Central memory CD8-positive, alpha-beta T cell (primary cell): ENCODE measurements around the gene FTCD.

Source experiments
- ATAC-seq: fragments of 150-1000 bp; cut with Tn5 transposase; replicated peaks from 2 replicates; pipeline ENCODE4 v1.10.0; 2022; ENCODE audit warnings: mild to moderate bottlenecking, moderate FRiP score, moderate number of reproducible peaks; ENCODE audit not compliant: poor library complexity, severe bottlenecking; ENCODE audit errors: extremely low read depth
- DNase-seq, 2 donors: peaks; one replicate each; pipeline ENCODE4 v3.0.0; 2021; ENCODE audit warnings: low spot score in 2 of 2
- H3K27ac Mint-ChIP-seq: one replicate; pipeline ENCODE4 v1.8.0; 2022; ENCODE audit warnings: low read depth, mild to moderate bottlenecking, moderate library complexity, mixed read lengths
- H3K27me3 Mint-ChIP-seq: one replicate; pipeline ENCODE4 v1.8.0; 2022; ENCODE audit warnings: mixed read lengths
- H3K36me3 Mint-ChIP-seq: one replicate; pipeline ENCODE4 v1.8.0; 2022; ENCODE audit warnings: mild to moderate bottlenecking, moderate library complexity, mixed read lengths; ENCODE audit not compliant: insufficient read depth
- H3K4me1 Mint-ChIP-seq: one replicate; pipeline ENCODE4 v1.8.0; 2022; ENCODE audit warnings: mixed read lengths
- H3K4me3 Mint-ChIP-seq: one replicate; pipeline ENCODE4 v1.8.0; 2022; ENCODE audit warnings: mild to moderate bottlenecking, moderate library complexity, mixed read lengths
- H3K9me3 Mint-ChIP-seq: one replicate; pipeline ENCODE4 v1.8.0; 2022; ENCODE audit warnings: mixed read lengths

FTCD gene

DNA sequence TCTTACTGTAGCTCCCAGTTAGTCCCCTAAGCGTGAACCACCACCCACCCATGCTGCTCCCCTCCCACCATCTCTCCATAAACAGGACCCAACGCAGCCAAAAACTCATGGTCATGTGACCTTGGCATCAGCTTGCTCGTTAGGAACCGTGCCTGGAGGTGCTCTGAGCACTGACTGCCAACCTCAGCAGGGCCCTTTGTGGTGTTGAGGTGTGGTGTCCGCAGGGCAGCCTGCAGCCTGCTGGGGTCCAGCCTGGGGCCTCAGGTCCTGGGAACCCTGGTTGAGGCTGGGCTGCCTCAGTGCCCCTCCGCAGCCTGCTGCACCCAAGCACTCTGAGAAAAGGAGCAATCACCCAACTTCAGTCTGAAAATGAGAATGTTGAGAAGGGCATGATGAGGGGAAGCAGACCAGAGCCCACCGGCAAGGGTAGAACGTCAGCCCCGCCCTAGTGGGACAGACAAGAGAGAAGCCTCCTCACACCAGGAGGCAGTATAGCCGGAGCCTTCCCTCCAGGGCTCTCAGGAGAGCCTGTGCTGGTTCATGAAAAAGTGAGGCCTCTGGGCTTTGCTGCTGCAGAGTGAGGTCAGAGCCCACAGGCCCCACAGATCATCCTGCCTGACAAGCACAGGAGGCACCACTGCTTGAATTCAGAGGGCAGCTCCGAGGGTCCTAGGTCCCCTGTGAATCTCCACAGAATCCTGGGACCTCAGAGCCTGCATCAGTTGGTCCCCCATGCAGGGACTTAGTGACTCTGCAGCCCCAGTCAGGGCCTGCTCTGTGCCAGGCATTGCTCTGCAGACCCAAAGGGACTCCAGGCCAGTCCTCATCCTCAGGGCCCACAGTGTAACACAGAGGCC, 62.3 kb downstream of the FTCD start:
- Mint-ChIP-seq H3K4me3 (peak overlapping the region; percentile 32), H3K36me3 (peaks cover 10% of the 10 kb centered on the region), H3K27me3 (no peaks in the 10 kb centered on the region), H3K9me3 (peaks cover 18% of the 10 kb centered on the region), H3K4me1 (peaks cover 12% of the 10 kb centered on the region), H3K27ac (no peak overlapping the region)
- ATAC-seq (no peak), DNase-seq (no peak)

DNA sequence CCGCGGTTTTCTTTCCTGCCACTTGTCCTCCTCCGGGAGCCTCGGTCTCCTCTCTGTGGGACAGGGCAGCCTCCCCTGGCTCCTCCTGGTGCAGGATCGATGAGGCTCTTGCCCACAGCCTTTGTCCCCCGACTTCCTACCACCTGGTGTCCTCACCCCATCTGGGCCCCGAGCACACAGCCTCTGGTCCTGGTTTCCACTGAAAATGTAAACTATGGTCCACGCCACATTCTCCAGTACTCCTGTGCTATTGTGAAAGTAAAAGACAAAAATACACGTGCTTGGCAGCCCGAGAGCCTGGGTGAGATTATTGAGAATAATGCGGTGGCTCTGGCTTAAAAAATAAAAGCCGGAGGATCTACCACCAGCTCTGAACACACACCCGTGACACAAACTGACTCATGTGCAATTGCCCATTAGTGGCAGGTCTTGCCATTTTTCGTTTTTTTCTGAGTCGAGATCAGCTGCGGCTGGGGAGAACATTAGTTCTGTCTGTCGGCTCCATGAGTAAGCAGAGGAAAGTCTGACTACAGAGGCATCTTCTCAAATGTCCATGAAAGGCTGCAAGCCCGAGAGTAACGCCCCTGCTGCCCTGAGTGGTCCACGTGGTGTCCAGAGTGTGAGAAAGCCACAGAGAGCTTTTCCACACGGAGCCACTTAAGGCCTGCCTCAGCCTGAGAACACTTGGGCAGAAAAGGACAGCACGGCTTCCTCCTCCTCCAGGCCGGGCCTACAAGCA, 63.2 kb downstream of the FTCD start:
- Mint-ChIP-seq H3K27ac (no peak overlapping the region), H3K36me3 (peaks cover 10% of the 10 kb centered on the region), H3K9me3 (peaks cover 18% of the 10 kb centered on the region), H3K27me3 (no peaks in the 10 kb centered on the region), H3K4me1 (peaks cover 12% of the 10 kb centered on the region), H3K4me3 (no peak overlapping the region)
- no peak for ATAC-seq
- no peak for DNase-seq

DNA sequence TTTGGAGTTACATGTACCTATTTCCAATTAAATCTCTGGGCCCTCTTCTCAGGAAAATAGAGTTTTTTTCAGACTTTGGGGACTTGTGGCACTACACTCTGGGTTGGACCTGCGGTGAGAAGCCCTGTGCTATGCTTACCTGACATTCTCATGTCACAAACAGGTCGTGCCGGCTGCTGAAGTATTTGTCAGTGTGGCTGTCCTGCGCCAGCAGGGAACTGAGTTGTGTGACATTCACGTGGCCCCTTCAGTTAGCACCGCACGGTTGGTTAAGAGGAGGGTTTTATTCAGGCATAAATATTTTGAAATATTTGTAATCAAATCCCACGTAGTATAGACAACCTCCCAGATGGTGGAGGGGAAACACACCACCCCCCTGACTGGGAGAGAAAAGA, 63.8 kb downstream of the FTCD start:
- Mint-ChIP-seq H3K9me3 (peaks cover 22% of the 10 kb centered on the region), H3K27ac (peak overlapping the region; percentile 14), H3K4me1 (peaks cover 12% of the 10 kb centered on the region), H3K36me3 (peaks cover 10% of the 10 kb centered on the region), H3K27me3 (no peaks in the 10 kb centered on the region), H3K4me3 (no peak overlapping the region)
- no peak for DNase-seq
- ATAC-seq, result no peak

DNA sequence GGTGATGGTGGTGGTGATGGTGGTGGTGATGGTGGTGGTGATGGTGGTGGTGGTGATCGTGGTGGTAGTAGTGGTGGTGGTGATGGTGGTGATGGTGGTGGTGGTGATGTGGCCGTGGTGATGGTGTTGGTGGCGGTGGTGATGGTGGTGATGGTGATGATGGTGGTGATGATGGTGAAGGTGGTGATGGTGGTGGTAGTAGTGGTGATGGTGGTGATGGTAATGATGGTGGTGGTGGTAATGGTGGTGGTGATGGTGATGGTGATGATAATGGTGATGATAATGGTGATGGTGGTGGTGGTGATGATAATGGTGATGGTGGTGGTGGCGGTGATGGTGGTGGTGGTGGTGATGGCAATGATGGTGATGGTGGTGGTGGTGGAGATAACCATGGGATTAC, 64.3 kb downstream of the FTCD start:
- Mint-ChIP-seq H3K4me3 (no peak overlapping the region), H3K36me3 (peaks cover 10% of the 10 kb centered on the region)
- no peak for ATAC-seq

GRCh38 chr21:46089285-46089684, 66.1 kb downstream of the FTCD start:
- Mint-ChIP-seq H3K4me1 (peaks cover 9% of the 10 kb centered on the region), H3K36me3 (peaks cover 8% of the 10 kb centered on the region), H3K9me3 (peaks cover 24% of the 10 kb centered on the region), H3K27me3 (no peaks in the 10 kb centered on the region), H3K4me3 (no peak overlapping the region), H3K27ac (no peak overlapping the region)
- ATAC-seq, result no peak
- no peak for DNase-seq

More for the DNA sequence above, 64.3 kb downstream of the FTCD start:
- H3K27ac Mint-ChIP-seq, result peak overlapping the region; percentile 14
- H3K4me1 Mint-ChIP-seq, result peaks cover 12% of the 10 kb centered on the region
- peaks cover 24% of the 10 kb centered on the region for H3K9me3 Mint-ChIP-seq
- H3K27me3 Mint-ChIP-seq, result no peaks in the 10 kb centered on the region
- DNase-seq, result no peak

DNA sequence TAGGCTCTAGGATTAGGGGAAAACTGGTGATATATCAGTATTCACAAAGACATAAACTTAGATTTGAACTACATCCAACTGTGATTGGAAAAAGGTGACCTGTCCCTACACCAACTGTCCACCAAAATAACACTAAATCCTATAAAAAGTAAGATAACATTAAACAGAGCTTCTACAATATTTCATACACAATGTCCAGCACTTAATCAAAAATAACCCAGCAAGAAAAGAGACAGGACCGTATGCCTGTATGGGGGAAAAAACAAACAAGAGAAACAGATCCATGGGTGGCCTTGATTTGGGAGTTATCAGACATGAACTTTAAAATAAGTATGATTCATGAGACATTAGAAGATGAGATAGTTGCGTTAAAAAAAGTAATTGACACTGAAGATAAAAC, 67.2 kb downstream of the FTCD start:
- ATAC-seq (no peak), DNase-seq (no peak)
- Mint-ChIP-seq H3K4me1 (peaks cover 5% of the 10 kb centered on the region), H3K9me3 (peaks cover 24% of the 10 kb centered on the region), H3K27ac (no peak overlapping the region), H3K27me3 (no peaks in the 10 kb centered on the region), H3K4me3 (no peak overlapping the region), H3K36me3 (peaks cover 11% of the 10 kb centered on the region)

DNA sequence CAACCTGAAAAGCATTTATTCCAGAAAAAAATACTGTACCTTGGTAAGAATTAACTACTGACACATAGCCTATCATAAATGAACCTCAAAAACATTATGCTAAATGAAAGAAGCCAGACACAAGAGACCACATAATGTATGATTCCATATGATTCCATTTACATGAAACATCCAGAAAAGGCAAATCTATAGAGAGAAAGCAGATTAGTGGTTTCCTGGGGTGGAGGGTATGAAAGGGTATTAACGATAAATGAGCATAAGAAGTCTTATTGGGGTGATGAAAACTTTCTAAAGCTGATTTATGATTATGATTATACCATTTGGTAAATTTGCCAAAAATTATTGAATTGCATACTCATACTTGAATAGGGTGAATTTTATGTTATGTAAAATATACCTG, 67.7 kb downstream of the FTCD start:
- peaks cover 5% of the 10 kb centered on the region for H3K4me1 Mint-ChIP-seq
- H3K4me3 Mint-ChIP-seq, result no peak overlapping the region
- no peaks in the 10 kb centered on the region for H3K27me3 Mint-ChIP-seq
- peaks cover 24% of the 10 kb centered on the region for H3K9me3 Mint-ChIP-seq
- DNase-seq, result no peak
- no peak for ATAC-seq
- peaks cover 8% of the 10 kb centered on the region for H3K36me3 Mint-ChIP-seq
- H3K27ac Mint-ChIP-seq, result no peak overlapping the region
